Activated naive CD8-positive, alpha-beta T cell treated with anti-CD3 and anti-CD28 coated beads, Interleukin-2, amount 50 U/mL, for 16 hours (primary cell): Measurements from ENCODE around the gene TRIM33.
"Not testable (repeated sequence)": the region's sequence is repeated elsewhere in the genome, so short reads cannot be mapped to it uniquely, and the experiment has no call there.

Source experiments
- DNase-seq: peaks from one replicate; pipeline ENCODE4 v3.0.0-alpha.2; 2020; ENCODE audit warnings: low read depth, low spot score

TRIM33 gene

DNA sequence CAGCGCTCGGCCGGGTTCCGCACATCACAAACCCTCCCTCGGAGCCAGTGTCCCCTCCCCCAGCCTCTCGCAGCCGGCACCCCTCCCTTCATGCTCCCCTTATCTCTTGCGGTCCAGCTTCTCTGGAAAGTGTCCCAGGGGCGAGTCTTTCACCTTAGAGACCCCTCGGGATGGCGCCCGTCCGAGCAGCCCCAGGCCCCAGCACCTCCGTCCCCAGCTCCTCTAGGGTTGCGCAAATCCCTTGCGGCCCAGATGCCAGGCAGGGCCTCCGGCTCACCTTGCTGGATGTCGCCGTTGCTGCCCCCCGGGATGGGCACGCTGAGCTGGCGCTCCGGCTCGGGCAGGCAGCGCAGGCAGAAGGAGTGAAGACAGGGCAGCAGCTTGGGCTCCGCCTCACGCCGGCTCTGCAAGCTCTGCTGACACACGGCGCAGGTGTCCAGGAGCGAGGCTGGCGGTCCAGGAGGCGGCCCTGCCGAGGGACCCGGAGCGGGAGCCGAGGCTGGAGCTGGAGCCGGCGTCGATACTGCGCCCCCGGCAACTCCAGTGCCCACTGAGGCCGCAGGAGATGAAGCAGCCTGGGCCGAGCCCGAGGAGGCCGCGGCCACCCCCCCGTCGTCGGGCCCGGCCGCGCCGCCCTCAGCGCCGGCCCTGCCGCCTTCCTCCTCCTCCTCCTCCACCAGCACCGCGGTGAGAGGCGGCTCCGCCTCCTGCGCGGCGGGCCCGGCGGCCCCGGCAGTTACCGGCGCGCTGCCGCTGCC, 550 bp downstream of the TRIM33 start:
- no peak for DNase-seq

- DNase-seq, result no peak
Observed at GRCh38 chr1:114509596-114510273, 1.3 kb downstream of the TRIM33 start.

DNA sequence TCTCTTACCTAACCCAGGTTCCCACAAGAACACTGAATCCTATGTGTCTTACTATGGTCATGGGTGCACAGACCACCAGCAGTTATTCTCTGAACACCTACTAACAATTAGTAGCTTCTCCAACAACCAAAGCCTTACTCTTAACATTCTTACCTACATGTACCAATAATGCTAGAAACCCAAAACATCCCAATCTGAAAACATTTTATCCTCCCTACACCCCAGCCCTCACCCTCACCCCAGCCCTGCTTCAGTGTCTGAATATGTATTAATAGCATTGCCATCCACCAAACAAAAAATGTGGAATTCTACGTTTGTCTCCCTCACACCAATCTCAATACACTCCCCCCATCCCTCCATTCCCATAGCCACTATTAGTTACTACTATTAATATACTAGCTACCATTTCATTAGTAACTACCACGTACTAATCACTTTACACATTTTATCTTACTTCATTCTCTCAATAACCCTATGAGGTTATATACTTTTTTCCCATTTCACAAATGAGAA, 2.6 kb downstream of the TRIM33 start:
- no peak for DNase-seq

GRCh38 chr1:114507513-114507912, 3.5 kb downstream of the TRIM33 start:
- DNase-seq, result no peak

GRCh38 chr1:114505148-114505561, 5.8 kb downstream of the TRIM33 start:
- DNase-seq, result no peak

DNA sequence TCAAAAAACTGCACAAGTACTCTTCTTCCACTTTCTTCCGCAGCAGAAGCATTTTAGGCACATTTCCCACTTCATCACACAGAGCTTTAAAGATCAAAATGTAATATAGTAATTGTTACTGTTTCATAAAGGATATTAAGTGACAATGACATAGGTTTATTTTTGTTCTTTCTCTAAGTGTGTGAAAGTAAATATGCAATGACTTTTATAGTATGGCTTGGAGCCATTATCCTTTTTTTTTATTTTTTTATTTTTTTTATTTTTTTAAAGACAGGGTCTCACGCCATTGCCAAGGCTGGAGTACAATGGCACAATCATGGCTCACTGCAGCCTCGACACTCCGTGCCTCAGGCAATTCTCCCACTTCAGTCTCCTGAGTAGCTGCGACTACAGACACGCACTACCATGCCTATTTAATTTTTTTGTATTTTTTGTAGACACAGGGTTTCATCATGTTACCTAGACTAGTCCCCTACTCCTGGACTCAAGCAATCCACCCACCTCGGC, 7.0 kb downstream of the TRIM33 start:
- no peak for DNase-seq

GRCh38 chr1:114502080-114502479, 8.9 kb downstream of the TRIM33 start:
- DNase-seq, result no peak

- no peak for DNase-seq
Observed at GRCh38 chr1:114499478-114499877, 11.5 kb downstream of the TRIM33 start.

GRCh38 chr1:114496089-114496488, 14.9 kb downstream of the TRIM33 start:
- no peak for DNase-seq

GRCh38 chr1:114495486-114495885, 15.5 kb downstream of the TRIM33 start:
- DNase-seq, result no peak

- no peak for DNase-seq
Observed at GRCh38 chr1:114492978-114493377, 18.0 kb downstream of the TRIM33 start.

GRCh38 chr1:114490274-114490693, 20.7 kb downstream of the TRIM33 start:
- DNase-seq, result no peak

DNA sequence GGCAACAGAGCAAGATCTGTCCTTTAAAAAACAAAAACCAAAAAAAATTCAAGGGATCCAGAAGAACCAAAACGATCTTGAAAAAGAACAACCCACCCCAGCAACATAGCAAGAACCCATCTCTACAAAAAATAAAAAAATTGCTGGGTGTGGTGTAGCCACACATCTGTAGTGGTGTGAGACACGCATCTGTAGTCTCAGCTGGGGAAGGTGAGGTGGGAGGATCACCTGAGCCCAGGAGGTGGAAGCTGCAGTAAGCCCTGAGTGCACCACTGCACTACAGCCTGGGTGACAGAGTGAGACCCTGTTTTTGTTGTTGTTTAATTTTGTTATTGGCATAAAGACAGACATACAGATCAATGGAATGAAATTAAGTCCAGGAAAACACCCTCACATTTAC, 22.3 kb downstream of the TRIM33 start:
- DNase-seq, result no peak

GRCh38 chr1:114485286-114485685, 25.7 kb downstream of the TRIM33 start:
- no peak for DNase-seq

DNA sequence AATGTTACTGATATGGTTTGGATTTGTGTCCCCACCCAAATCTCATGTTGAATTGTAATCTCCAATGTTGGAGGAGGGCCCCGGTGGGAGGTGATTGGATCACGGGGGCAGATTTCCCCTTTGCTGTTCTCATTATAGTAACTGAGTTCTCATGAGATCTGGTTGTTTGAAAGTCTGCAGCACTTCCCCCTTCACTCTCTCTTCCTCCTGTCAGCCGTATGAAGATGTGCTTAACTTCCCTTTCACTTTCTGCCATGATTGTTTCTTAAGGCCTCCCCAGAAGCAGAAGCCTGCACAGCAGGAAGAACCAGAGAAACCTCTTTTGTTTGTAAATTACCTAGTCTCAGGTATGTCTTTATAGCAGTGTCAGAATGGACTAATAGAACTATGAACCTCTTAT, 28.4 kb downstream of the TRIM33 start:
- no peak for DNase-seq

- DNase-seq, result not testable (repeated sequence)
Observed at GRCh38 chr1:114479636-114480035, 31.4 kb downstream of the TRIM33 start.

GRCh38 chr1:114479134-114479533, 31.9 kb downstream of the TRIM33 start:
- DNase-seq, result no peak

GRCh38 chr1:114473796-114474195, 37.2 kb downstream of the TRIM33 start:
- DNase-seq, result no peak

GRCh38 chr1:114472408-114472807, 38.6 kb downstream of the TRIM33 start:
- no peak for DNase-seq

DNA sequence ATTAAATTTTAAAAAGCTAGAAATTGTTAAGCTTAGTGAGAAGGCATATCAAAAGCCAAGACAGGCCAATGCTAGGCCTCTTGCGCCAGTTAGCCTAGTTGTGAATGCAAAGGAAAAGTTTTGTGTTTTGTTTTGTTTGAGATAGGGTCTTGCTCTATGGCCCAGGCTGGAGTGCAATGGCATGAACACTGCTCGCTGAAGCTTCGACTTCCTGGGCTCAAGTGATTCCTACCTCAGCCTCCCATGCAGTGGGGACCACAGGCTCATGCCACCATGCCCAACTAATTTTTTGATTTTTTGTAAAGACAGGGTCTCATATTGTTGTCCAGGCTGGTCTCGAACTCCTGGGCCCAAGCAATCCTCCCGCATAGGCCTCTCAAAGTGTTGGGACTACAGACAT, 40.3 kb downstream of the TRIM33 start:
- no peak for DNase-seq

DNA sequence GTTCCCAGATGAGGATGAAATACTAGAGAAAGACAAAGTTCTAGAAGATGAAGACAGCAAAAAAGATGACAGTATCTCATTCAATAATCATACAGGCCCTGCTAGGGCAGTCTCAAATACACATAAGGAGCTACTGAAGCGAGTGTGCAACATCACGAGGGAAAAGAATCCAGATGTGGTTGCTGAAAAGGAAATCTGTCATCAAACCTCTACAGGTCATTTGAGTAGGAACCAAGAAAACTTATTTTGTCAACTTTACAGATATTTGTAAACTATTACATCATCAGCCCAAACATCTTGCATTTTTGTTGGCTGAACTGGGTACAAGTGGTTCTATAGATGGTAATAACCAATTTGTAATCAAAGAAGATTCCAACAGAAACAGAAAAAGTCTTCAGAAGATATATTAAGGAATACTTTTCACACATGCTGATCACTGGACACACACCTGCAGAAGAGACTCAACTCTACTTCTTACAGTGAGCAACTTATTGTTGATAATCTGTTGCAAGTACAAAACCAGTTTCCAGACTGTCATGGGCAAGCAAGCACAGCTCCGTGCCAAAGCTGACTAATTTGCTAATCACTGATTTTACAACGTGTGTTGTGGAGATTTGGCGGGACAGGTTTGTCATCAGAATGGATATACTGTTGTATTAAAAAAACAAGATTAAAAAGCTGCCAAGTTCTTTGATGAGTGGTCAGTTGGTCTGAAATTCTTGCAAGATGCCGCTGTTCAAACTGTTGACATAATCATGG, 42.1 kb downstream of the TRIM33 start:
- DNase-seq, result no peak

GRCh38 chr1:114468047-114468446, 43.0 kb downstream of the TRIM33 start:
- no peak for DNase-seq
